HepG2 (cell line): ENCODE results near the gene PLCG1. TPM values are rescaled to one million over a fixed set of nuclear protein-coding genes. Genes with fewer than 3 reads are reported as not detected.

Source experiments
- ATAC-seq: fragments of 200-7000 bp; cut with Tn5 transposase; 3 replicates; pipeline ENCODE4 v1.9.1; 2020; ENCODE audit warnings: mild to moderate bottlenecking, moderate library complexity
- BruUV-seq: library from RNA; stranded (reverse); fragments of 400-500 nt; replicated peaks from 2 replicates; lab custom pipeline; 2021; lab: Mats Ljungman, UMichigan
- CTCF ChIA-PET: fragments of 300-600 bp; formaldehyde crosslinking; extraction: SDS; loops from one replicate; lab custom pipeline; 2021; ENCODE audit warnings: low total read pairs, inconsistent platforms, low intra/inter-chr PET ratio; lab: Yijun Ruan, JAX
- POLR2A ChIA-PET: fragments of 350-600 bp; sonication (Branson Sonifier 250); formaldehyde crosslinking; loops from one replicate; lab custom pipeline; 2020; ENCODE audit warnings: antibody characterized with exemption, inconsistent platforms; lab: Yijun Ruan, JAX
- DNase-seq: peaks from one replicate; pipeline ENCODE4 v3.0.0-alpha.2; 2015; ENCODE audit warnings: low spot score
- FAIRE-seq: peaks from 3 replicates; lab custom pipeline; 2011; peaks lifted over from hg19 to GRCh38; lab: Jason Lieb, UNC
- H2AFZ ChIP-seq: one replicate; pipeline ENCODE4 v1.6.1; 2011; ENCODE audit warnings: low read length, inconsistent platforms
- H3K27ac ChIP-seq: fragments of 300-600 bp; 3 replicates; pipeline ENCODE4 v1.8.0; 2011; ENCODE audit warnings: mixed run types, mild to moderate bottlenecking, mixed read lengths, low read length, inconsistent platforms; ENCODE audit not compliant: insufficient read depth; ENCODE audit errors: extremely low read length
- H3K27me3 ChIP-seq, 2 experiments: fragments of 200-600 bp in 1 of 2; 2 replicates in 1 of 2; 3 replicates in 1 of 2; pipeline versions ENCODE4 v1.6.0 to v1.8.0; 2011; ENCODE audit warnings: low read length in 2 of 2, mild to moderate bottlenecking in 2 of 2, moderate library complexity in 2 of 2, inconsistent platforms in 1 of 2; ENCODE audit not compliant: insufficient read depth in 2 of 2, control insufficient read depth in 1 of 2
- H3K36me3 ChIP-seq, 2 experiments: fragments of 200-600 bp in 1 of 2; replicated peaks in 1 of 2; 2 replicates in 1 of 2; 3 replicates in 1 of 2; pipeline versions ENCODE4 v1.5.1 to v1.8.0; 2011; ENCODE audit warnings: low read length in 2 of 2, inconsistent platforms in 1 of 2; ENCODE audit not compliant: insufficient read depth in 2 of 2, control insufficient read depth in 1 of 2
- H3K4me1 ChIP-seq: 2 replicates; pipeline ENCODE4 v1.5.1; 2012; ENCODE audit warnings: low read length, inconsistent platforms; ENCODE audit not compliant: insufficient read depth
- H3K4me2 ChIP-seq: 2 replicates; pipeline ENCODE4 v1.6.0; 2011; ENCODE audit warnings: low read depth, low read length, inconsistent platforms
- H3K4me3 ChIP-seq, 3 experiments: fragments of 200-600 bp in 1 of 3; sonication (generic), shearing (Covaris generic) in 1 of 3; replicated peaks in 1 of 3; 2 replicates each; pipeline ENCODE4 v1.5.1; 2011 to 2016; ENCODE audit warnings: low read length in 3 of 3, inconsistent platforms in 2 of 3, low read depth in 2 of 3, mild to moderate bottlenecking in 2 of 3, control low read depth in 1 of 3, mixed read lengths in 1 of 3; ENCODE audit not compliant: insufficient read depth in 1 of 3
- H3K79me2 ChIP-seq: one replicate; pipeline ENCODE4 v1.6.1; 2011; ENCODE audit warnings: low read length, inconsistent platforms; ENCODE audit not compliant: insufficient read depth
- H3K9ac ChIP-seq: 2 replicates; pipeline ENCODE4 v1.6.0; 2011; ENCODE audit warnings: mild to moderate bottlenecking, low read depth, low read length, inconsistent platforms; ENCODE audit not compliant: insufficient read depth
- H3K9me3 ChIP-seq: 2 replicates; pipeline ENCODE4 v1.5.1; 2012; ENCODE audit warnings: mild to moderate bottlenecking, low read length
- H4K20me1 ChIP-seq: 2 replicates; pipeline ENCODE4 v1.6.0; 2011; ENCODE audit warnings: inconsistent platforms, mild to moderate bottlenecking, low read length, moderate library complexity; ENCODE audit not compliant: insufficient read depth
- ARNT ChIP-seq: fragments of 450-650 bp; IDR thresholded peaks from 2 replicates; pipeline ENCODE4 v1.6.1; 2017
- ATF4 ChIP-seq, 2 experiments: fragments of 450-650 bp in 1 of 2; sonication (generic) in 1 of 2; formaldehyde crosslinking; IDR thresholded peaks; 2 replicates each; pipeline versions ENCODE4 v1.5.0 to v1.8.0; 2020 to 2022; ENCODE audit warnings: mild to moderate bottlenecking in 1 of 2, missing genetic modification reagents in 1 of 2
- MLX ChIP-seq: IDR thresholded peaks from 2 replicates; pipeline ENCODE4 v1.6.1; 2016
- PHF5A ChIP-seq: IDR thresholded peaks from one replicate; pipeline ENCODE4 v1.6.1; 2018; ENCODE audit warnings: low read depth, missing genetic modification reagents; ENCODE audit not compliant: unreplicated experiment
- SMYD3 ChIP-seq: sonication (generic); formaldehyde crosslinking; IDR thresholded peaks from 2 replicates; pipeline ENCODE4 v1.8.1; 2023; ENCODE audit warnings: mild to moderate bottlenecking, missing genetic modification reagents
- SNAPC4 ChIP-seq: sonication (generic); formaldehyde crosslinking; IDR thresholded peaks from 2 replicates; pipeline ENCODE4 v1.4.0; 2020; ENCODE audit warnings: mild to moderate bottlenecking, missing genetic modification reagents
- ZBTB21 ChIP-seq: sonication (generic); formaldehyde crosslinking; IDR thresholded peaks from 2 replicates; pipeline ENCODE4 v1.4.0; 2020; ENCODE audit warnings: missing genetic modification reagents
- ZHX1 ChIP-seq: sonication (generic); formaldehyde crosslinking; IDR thresholded peaks from 2 replicates; pipeline ENCODE4 v1.8.1; 2022; ENCODE audit warnings: low read depth, mild to moderate bottlenecking, missing genetic modification reagents
- ZNF335 ChIP-seq: sonication (generic); formaldehyde crosslinking; IDR thresholded peaks from 2 replicates; pipeline ENCODE4 v1.4.0; 2020; ENCODE audit warnings: missing genetic modification reagents
- WGBS: methylation state at CpG from one replicate; pipeline ENCODE4 v1.1.6; 2017; ENCODE audit warnings: low lambda C conversion rate; 5-methylcytosine and 5-hydroxymethylcytosine counted together
- in situ Hi-C: cut with HindIII; loops from 2 replicates; pipeline ENCODE4 v1.10.0; 2017; ENCODE audit warnings: low pct_unique_long_range_greater_than_20kb; ENCODE audit not compliant: extremely low pct_ligation_motif_present
- intact Hi-C: fragments of 100-400 bp; cut with micrococcal nuclease; formaldehyde crosslinking; loops from one replicate; pipeline ENCODE4 v1.10.0; 2022; ENCODE audit not compliant: unreplicated experiment
- polyA plus RNA-seq, 8 experiments: library from polyadenylated mRNA; depleted of rRNA in 3 of 8; stranded (reverse) in 7 of 8; unstranded in 1 of 8; fragments of >200 nt; fragmentation: Illumina TruSeq in 4 of 8; extraction: Trizol in 4 of 8; gene quantifications; 2 replicates each; pipeline versions ENCODE4 v1.2.1 to v1.2.3, GENCODE V29; 2011 to 2016; ENCODE audit warnings: low read depth in 4 of 8, missing spikeins in 1 of 8, mixed read lengths in 1 of 8; ENCODE audit not compliant: insufficient read depth in 1 of 8
- total RNA-seq, 5 experiments: library from RNA; depleted of rRNA; stranded (reverse); fragments of >200 nt; fragmentation: Illumina TruSeq; extraction: Trizol; gene quantifications; 2 replicates each; pipeline ENCODE4 v1.2.3, GENCODE V29; 2016; ENCODE audit warnings: low read depth in 1 of 5
- TF ChIP-seq, protein P1 (sequence below): sonication (generic); formaldehyde crosslinking; IDR thresholded peaks from 2 replicates; pipeline ENCODE4 v1.4.0; 2020; ENCODE audit warnings: missing genetic modification reagents

Gene PLCG1
- total and polyA plus RNA-seq, 2 of the 13 experiments (the other 11 are each of a cell fraction or from before 2014, with no cell fraction given): 85.3 to 158 TPM

DNA sequence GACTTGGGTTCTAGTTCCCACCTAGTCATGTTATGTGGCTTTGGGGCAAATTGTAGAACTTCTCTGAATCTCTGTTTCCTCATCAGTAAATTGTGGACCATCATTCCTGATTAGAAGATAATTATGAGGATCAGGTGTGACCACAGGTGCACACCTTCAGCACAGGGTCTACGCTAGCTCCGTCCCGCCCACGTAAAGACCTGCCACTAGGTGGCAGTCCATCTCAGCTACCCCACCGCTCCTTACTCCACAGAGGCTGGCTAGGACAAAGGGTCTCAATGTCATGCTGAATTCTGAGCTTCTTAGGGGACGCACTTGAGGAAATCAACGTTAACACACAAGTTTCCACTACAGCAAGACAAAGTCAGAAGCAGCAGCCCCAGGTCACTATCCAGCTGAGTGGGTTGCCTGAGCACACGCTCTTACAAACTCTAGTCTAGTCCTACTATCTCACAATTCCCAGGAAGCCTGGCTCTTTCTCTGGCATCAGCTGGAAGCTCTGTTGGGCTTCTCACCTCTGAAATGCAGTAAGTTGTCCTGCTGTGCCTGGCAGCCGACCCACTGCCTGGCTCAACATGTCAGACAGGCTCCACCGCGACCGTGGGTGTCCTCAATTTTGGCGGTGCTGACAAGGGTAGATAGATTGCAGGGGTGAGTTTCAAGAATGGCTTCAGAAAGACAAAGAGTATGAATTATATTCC is 2.0 kb upstream of the PLCG1 start:
- H3K36me3 ChIP-seq: no peaks in the 10 kb centered on the region; a peak in 1 of 5 replicates
- FAIRE-seq: peak; percentile 95
- CTCF ChIA-PET: interaction anchor here (2.1 to 2.6 kb wide), 3 partner anchors 38 to 204 kb away, joined by 8 to 28 read pairs (median 13); partner anchors contain the start of gene LPIN3
- H4K20me1 ChIP-seq: no peaks in the 10 kb centered on the region; the same call in 1 of the 2 replicates
- 0 out of 2 replicates have a peak overlapping the region, but pooled peaks have one; percentile 4 for H3K9ac ChIP-seq
- 36% methylated on average over 13 of the region's 13 CpGs for WGBS
- peak overlapping the region; percentile 97 for H3K4me2 ChIP-seq
- peak; percentile 58 for ATAC-seq
- no peaks in the 10 kb centered on the region for H3K27me3 ChIP-seq
- H2AFZ ChIP-seq: no peak overlapping the region
- H3K9me3 ChIP-seq: no peaks in the 10 kb centered on the region
- H3K79me2 ChIP-seq: peaks cover 29% of the 10 kb centered on the region
- peaks cover 68% of the 10 kb centered on the region for H3K4me1 ChIP-seq
- in situ Hi-C loops: loop anchor here (10.0 kb wide), 1 partner anchor 199 kb away; no protein-coding TSS in a partner anchor
- intact Hi-C loops: loop anchor here (1.0 kb wide), 2 partner anchors 97 to 205 kb away; partner anchors contain the start of gene LPIN3
- H3K27ac ChIP-seq: peak overlapping the region; percentile 15
- no TSS peak for BruUV-seq
- POLR2A ChIA-PET: interaction anchor here (0.6 to 2.3 kb wide), 7 partner anchors 8 to 205 kb away, joined by 3 to 18 read pairs (median 4); partner anchors contain the start of gene LPIN3
- H3K4me3 ChIP-seq: peak overlapping the region in 1 of 3 experiments; percentile 85; a peak in 2 of 6 replicates
- DNase-seq: peak; percentile 70
- TF ChIP-seq PHF5A (CRISPR knock-in tag) (peak; percentile 83), ZHX1 (CRISPR knock-in tag) (no peak), ZBTB21 (CRISPR knock-in tag) (no peak; the same call in 1 of the 2 replicates), SMYD3 (CRISPR knock-in tag) (no peak), ZNF335 (CRISPR knock-in tag) (no peak; the same call in 1 of the 2 replicates), MLX (peak; percentile 55; the same call in 1 of the 2 replicates), ATF4 (CRISPR knock-in tag; IDR thresholded peaks at IDR 0.05) (no peak), SNAPC4 (CRISPR knock-in tag) (no peak), ARNT (no peak)
- TF ChIP-seq, protein P1, sequence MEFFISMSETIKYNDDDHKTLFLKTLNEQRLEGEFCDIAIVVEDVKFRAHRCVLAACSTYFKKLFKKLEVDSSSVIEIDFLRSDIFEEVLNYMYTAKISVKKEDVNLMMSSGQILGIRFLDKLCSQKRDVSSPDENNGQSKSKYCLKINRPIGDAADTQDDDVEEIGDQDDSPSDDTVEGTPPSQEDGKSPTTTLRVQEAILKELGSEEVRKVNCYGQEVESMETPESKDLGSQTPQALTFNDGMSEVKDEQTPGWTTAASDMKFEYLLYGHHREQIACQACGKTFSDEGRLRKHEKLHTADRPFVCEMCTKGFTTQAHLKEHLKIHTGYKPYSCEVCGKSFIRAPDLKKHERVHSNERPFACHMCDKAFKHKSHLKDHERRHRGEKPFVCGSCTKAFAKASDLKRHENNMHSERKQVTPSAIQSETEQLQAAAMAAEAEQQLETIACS (CRISPR knock-in tag): no peak
